Panc1 (cell line): Measurements from ENCODE around the gene COL13A1.

ENCODE experiments used
- POLR2AphosphoS5 ChIP-seq: IDR thresholded peaks from 2 replicates; pipeline ENCODE4 v1.6.1; 2012; ENCODE audit warnings: mild to moderate bottlenecking, low read depth, low read length, moderate library complexity
- SIN3A ChIP-seq: IDR thresholded peaks from 2 replicates; pipeline ENCODE4 v1.6.1; 2012; ENCODE audit warnings: low read depth, mild to moderate bottlenecking, low read length, moderate library complexity, borderline replicate concordance; ENCODE audit not compliant: insufficient read depth
- TF ChIP-seq, protein P1 (sequence below): fragments of 450-650 bp; IDR thresholded peaks from 2 replicates; pipeline ENCODE4 v1.5.1; 2017; ENCODE audit warnings: mild to moderate bottlenecking

GRCh38 chr10:69856601-69857166, 55.0 kb downstream of the COL13A1 start:
- TF ChIP-seq, protein P1, sequence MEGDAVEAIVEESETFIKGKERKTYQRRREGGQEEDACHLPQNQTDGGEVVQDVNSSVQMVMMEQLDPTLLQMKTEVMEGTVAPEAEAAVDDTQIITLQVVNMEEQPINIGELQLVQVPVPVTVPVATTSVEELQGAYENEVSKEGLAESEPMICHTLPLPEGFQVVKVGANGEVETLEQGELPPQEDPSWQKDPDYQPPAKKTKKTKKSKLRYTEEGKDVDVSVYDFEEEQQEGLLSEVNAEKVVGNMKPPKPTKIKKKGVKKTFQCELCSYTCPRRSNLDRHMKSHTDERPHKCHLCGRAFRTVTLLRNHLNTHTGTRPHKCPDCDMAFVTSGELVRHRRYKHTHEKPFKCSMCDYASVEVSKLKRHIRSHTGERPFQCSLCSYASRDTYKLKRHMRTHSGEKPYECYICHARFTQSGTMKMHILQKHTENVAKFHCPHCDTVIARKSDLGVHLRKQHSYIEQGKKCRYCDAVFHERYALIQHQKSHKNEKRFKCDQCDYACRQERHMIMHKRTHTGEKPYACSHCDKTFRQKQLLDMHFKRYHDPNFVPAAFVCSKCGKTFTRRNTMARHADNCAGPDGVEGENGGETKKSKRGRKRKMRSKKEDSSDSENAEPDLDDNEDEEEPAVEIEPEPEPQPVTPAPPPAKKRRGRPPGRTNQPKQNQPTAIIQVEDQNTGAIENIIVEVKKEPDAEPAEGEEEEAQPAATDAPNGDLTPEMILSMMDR = no peak
- TF ChIP-seq POLR2AphosphoS5 (no peak), SIN3A (no peak)
